HG03280 (cell line): Measurements from ENCODE around the gene ADAMTS12.
"Not testable (repeated sequence)": the region's sequence is repeated elsewhere in the genome, so short reads cannot be mapped to it uniquely, and the experiment has no call there.

Experiments used
- ATAC-seq: cut with Tn5 transposase; IDR thresholded peaks from one replicate; pipeline ENCODE4 v1.9.1; 2021; ENCODE audit warnings: mild to moderate bottlenecking, moderate library complexity; ENCODE audit not compliant: unreplicated experiment

Gene ADAMTS12

DNA sequence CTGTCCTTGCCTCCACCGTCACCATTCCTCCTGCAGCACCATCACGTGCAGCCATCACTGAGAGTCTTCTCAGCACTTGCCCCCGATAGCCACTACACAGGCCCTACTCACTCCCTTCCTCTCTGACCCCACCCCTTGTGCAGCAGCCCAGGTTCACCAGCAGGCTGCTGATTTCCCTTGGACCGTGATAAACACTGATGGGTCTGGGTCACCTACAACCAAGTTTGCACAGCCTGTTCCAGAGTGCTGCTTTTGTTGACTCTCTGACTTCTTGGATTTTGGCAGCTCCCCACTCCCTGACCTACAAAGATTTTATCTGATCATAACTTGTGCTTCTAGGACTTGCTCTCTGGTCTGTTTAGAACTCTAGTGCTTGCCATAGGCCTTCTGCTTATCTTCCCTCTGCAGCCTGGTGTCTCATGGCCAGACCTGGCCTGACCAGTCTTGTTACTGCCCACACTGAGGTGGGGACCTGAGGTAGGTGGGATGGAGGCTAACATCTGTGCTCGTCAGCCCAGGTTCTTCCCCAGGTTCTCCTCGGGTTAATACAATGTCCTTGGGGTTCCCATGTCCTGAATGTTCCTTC lies 341.7 kb downstream of the ADAMTS12 start:
- no peak for ATAC-seq

DNA sequence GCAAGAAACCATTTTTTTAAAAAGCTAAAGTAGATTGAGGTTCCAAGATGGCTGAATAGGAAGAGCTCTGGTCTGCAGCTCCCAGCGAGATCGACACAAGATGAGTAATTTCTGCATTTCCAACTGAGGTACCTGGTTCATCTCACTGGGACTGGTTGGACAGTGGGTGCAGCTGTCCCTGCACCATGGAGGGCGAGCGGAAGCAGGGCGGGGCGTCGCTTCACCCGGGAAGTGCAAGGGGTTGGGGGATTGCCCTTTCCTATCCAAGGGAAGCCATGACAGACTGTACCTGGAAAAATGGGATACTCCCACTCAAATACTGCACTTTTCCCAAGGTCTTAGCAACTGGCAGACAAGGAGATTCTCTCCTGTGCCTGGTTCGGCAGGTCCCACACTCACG lies 352.0 kb downstream of the ADAMTS12 start:
- ATAC-seq: not testable (repeated sequence)

DNA sequence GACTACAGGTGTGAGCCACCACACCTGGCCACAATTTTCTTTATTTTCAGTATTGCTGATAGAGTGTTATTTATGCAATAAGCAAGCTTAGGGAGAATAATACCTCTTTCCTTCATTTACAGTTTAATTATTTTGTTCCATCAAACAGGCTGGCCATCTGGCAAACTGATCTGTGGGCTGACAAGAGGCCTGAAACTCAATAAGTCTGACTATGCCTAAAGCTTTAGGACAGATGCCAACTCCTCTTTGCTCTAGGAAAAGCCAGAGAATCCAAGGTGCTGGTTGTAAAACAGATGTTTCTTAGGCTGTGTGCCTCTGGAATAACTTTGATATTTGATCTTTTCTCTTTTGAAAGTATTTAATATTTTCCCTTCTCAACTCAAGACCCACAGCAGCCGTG lies 352.6 kb downstream of the ADAMTS12 start:
- ATAC-seq: no peak

DNA sequence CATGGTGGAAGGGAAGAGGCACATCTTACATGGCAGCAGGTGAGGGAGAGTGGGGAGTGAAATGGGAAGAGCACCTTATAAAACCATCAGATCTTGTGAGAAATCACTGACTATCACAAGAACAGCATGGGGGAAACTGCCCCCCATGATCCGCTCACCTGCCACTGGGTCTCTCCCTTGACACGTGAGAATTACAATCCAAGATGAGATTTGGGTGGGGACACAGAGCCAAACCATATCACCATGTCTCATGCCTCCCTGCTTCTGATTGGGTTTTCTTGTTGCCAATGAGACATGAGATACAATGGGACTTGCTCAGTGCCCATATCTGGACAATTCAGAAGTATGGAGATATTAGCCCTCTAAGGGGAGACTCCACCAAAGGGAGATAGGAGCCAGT lies 353.6 kb downstream of the ADAMTS12 start:
- no peak for ATAC-seq

DNA sequence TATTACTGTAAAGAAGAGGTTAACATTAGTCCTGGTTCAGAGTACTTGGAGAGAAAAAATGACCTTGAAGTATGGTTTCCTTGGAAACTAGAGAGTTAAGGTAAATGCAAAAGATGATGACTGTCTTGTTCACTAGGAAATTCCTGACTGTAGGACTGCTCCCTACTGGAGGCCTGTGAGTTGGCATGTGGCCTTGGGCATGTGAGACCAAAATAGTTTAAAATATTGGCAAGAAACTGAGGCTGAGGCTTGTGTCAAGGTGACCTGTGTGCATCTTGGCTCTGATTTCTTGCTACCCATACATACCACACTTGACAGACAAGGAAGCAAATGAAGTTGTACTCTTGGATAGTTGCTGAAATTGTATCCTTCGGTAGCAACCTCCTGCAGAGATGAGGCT lies 354.6 kb downstream of the ADAMTS12 start:
- ATAC-seq: no peak

DNA sequence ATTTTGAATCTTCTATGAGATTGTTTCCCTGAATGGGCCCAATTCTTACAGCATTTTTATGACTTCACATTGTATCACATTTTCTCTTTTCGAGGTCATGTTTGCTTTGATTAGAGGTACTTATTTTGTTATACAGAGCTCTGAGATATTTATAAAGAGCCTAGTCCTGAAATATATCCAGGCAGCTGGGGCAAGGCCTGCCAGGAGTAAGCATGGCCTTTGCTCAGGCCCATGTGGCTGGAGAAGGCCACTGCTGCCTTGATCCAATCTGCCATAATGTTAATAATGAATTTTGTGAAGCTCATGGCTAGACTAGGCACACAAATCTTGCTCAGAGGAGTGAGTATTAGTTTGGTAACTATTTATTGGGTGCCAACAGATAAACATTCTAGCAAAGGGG lies 355.0 kb downstream of the ADAMTS12 start:
- ATAC-seq: no peak

DNA sequence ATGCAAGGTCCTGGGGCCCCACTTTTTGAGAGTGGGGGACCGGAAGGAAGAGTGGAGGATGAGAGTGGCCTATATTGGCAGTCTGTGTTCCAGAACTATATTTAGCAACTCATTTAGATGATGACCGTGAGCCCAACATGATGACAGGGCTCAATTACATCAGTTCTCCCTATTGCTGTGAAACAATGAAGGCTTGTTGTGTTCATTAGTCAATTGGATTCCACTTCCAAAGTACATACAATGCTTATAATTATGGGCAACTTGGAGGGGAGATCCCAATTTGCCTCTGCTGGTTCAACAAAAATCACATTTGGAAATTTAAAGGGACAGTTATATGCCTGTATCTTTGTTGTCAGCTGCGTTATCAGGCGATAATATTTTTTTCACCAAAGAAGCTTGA lies 360.0 kb downstream of the ADAMTS12 start:
- no peak for ATAC-seq

DNA sequence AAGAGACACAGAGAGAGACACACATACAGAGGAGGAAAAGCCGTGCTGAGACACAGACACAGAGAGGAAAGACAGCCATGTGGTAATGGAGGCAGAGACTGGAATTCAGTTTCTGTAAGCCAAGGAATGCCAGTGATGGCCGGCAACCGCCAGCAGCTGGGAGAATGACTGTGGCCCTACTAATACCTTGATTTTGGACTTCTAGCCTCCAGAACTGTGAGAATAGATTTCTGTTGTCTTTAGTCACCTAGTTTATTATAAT lies 360.8 kb downstream of the ADAMTS12 start:
- ATAC-seq: no peak

DNA sequence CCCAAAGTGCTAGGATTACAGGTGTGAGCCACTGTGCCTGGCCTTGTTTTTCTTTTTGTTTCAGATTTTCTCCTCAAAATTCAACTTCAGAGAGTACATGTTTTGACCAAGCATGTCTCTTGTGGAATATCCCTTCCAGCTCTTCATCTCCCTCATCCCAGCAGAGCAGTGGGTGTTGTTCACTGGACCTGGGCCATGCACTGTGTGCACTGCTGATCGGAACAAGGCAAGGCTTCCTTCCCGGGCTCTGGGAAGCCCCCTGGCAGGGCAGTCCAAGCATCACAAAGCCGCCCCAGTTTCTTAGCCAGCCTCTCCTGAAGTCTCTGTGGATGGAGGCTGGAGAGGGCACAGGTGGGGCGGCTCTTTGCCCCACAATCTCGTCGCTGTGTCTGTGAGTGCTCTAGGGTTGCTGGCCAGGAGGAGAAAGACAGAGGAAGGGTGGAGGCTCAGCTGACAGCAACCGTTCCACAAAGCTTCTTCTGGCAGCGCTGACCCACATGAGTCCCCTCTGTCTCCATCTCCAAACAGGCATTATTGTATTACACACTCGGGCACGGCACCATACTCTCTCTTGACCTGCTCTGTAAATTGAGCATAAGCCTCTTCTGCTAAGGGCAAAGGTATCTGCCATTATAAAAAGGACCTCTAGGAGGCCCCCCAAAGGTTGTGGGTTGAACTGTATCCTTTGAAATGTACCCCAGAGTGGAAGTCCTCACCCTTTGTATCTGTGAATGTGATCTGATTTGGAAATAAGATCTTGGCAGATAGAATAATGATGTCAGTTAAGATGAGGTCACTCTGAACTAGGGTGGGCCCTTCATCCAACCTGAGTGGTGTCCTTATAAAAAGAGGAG lies 361.4 kb downstream of the ADAMTS12 start:
- no peak for ATAC-seq

DNA sequence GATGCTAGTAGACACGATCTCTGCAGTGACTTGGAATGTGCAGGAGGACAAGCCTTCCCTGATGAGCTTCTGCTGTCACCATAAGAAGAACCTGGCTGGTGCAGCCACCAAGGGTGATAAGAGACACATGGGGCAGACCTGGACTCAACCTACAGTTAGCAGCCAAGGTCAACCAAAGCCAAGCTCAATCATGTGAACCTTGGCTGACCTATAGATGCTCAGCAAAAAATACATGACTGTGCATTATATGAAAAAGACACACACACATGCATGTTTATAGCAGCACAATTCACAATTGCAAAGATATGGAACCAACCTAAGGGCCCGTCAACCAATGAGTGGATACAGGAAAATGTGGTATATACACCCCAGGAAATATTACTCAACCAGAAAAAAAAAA lies 364.1 kb downstream of the ADAMTS12 start:
- no peak for ATAC-seq

DNA sequence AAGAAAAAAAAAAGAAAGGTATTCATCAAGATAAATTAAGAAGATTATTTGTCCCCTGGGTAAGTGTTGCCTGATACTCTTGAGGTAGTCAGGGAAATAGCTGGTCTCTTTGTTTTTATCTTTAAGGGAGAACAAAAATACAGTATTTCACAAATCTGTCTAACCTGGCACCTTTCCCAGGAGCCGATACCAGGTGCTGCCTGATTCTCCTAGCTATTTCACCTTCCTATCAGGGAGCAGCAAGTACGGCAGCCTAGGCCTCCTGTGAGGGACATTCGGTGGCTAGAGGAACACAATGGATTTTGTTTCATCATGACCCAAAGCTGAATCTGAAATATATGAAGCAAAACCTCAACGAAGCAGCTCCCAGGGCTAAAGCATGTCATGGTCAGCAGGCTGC lies 365.0 kb downstream of the ADAMTS12 start:
- no peak for ATAC-seq

DNA sequence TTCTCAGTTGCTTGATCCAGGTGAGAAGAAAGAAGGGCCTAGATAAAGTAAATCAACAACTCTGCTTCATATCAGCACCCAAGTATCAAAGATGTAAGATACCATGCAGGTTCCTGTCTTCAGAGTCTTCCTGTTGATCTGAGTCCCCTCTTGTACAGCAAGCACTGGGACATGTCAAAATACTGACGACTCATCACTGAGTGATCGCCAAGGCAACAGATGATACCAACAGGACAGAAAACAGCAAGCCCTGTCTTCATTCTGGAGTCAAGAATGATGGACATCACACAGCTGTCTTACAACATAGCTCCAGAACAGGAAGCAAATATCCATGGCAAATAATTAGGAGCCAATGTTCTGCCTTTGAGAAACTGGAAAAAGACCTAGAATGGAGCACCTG lies 367.3 kb downstream of the ADAMTS12 start:
- no peak for ATAC-seq

DNA sequence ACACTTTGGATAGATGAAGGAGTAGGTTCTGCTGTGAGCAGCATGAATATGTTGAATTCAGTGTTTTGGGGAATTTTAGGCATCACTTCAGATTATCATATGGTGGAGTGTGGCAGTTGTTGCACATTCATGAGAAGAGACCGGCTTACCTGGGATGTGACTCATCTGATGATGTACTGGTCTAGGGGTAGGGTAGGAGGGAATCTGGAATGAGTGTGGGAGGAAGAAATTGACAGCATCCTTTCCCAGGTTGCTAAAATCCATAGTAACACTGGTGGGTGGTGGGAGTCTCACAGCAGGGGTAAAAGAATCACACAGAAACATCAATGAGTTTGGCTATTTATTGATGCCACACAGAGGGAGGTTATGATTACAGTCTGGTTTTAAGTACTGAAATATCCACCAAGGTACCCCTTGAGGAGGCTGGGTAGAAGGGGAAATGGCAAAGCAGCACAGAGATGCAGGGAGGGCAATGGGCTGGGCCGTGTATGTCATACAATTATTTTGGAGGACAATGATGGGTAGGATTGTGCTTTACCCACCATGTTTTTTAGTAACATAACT lies 368.5 kb downstream of the ADAMTS12 start:
- ATAC-seq: no peak

DNA sequence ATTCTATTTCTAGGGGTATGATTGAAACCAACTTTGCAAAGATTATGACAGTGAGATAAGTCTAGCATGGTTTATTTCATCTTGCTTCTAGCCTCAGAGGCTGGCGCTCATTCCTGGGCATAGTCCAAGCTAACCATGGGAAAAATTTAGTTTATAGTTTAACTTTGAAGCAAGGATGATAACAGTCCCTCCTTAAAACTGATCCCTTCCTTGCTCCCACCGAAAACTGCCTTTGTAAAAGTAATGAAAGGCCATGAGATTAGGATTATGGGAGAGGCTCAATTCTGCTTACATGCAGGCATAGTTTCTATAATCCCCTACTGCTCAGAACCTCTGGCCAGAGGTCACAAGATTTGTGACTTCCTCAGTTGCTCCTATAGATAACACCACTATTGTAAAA lies 375.4 kb downstream of the ADAMTS12 start:
- ATAC-seq: no peak

DNA sequence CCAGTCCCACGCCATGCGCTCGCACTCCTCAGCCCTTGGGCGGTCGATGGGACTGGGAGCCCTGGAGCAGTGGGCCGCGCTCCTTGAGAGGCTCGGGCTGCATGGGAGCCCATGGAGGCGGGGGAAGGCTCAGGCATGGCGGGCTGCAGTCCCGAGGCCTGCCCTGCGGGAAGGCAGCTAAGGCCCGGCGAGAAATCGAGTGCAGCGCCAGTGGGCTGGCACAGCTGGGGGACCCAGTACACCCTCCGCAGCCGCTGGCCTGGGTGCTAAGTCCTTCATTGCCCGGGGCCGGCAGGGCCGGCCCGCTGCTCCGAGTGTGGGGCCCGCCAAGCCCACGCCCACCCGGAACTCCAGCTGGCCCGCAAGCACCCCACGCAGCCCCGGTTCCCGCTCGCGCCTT lies 376.4 kb downstream of the ADAMTS12 start:
- ATAC-seq: not testable (repeated sequence)

DNA sequence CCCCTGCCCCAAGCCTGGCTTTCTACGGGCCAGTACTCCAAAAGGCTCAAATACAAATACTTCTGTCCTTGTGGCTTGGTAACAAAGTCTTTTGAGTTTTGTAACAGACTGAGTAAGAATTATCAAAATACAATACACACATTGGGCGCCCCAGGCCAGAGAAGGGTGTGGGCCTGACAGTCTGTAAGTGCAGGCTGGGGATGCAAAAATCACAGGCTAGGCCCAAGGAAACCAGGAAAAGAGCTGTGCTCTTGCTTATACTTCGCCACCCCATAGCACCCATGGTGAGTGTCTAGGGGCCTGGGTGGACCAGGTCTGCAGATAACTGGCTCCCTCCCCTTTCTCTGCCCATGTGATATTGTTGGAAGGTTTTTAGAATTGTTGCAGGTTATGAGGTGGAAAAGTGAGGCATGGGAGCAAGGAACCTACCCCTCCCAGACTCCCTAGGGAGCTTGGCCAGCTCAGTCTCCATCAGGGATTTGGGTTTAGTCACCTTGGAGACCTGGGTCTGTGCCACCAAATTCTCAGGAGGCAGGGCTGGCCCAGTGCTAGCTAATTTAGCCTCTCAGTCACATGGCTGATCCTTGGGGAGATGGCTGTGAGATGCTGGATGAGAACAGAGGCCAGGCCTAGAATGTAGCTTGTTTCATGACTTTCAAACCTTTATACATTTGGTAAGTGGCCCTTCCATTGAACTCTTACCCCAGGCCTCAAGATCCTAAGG lies 378.2 kb downstream of the ADAMTS12 start:
- ATAC-seq: no peak

DNA sequence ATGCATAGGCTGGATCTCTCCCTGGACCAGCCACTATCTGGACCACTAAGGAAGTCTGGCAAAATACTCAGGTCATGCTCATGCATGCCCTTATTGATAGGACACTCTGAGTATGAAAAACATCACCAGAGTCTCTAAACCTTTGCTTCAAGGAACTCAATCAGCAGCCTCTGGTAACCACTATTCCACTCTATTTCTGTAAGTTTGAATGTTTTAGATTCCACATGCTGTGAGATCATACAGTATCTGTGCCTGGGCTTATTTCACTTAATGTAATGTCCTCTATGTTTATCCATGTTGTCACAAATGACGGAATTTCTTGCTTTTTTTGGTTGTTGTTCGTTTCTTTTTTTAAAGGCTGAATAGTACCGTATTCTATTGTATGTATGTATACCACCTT lies 382.8 kb downstream of the ADAMTS12 start:
- no peak for ATAC-seq

DNA sequence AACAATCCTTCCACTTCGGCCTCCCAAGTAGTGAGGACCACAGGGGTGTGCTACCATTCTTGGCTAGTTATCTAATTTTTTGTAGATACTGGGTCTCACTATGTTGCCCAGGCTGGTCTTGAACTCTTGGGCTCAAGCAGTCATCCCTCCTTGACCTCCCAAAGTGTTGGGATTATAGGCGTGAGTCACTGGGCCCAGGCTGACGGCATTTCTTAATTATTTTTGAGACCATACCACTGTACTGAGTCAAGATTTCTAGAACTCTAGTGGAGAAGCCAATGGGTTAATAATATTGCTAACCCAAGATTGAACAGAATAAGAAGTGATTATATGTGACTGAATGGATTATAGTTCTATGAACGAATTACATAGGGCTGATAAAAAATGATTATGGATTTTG lies 384.4 kb downstream of the ADAMTS12 start:
- ATAC-seq: no peak

DNA sequence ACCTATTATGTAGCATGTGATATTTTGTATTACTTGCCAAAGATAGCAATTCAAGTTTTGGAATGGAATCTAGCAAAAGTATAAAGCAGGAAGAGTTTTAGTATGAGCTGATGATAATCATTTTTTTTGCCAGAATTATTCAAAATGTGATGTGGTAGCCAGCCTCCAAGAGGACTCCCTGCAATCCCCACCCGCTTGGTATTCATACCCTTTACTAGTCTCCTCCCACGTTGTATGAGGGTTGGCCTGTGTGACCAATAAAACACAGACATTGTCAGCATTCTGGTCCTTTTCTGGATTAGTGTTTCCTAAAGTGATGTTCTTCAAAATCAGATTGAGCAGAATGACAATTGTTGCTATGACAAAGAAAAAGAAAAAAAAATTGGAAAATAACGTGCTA lies 387.2 kb downstream of the ADAMTS12 start:
- ATAC-seq: no peak

DNA sequence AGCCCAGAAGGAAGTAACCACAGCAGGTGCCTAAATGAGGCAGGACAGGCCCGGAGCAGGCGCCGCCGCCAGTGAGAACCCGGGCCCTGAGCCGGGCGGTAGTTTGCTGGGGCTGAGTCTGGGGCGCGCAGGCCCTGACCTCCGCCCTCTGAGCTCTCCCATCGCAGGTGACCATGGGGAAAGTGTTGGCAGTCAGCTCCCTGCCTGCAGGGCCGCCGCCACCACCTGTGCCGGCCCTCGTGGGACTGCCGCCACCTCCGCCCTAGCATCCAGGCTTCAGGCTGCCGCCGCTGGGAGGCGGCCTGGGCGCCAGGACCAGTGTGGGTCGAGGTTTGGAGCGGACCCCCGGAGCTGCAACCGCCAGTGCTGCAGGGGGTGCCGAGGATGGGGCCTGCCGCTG lies 389.9 kb downstream of the ADAMTS12 start:
- ATAC-seq: no peak

DNA sequence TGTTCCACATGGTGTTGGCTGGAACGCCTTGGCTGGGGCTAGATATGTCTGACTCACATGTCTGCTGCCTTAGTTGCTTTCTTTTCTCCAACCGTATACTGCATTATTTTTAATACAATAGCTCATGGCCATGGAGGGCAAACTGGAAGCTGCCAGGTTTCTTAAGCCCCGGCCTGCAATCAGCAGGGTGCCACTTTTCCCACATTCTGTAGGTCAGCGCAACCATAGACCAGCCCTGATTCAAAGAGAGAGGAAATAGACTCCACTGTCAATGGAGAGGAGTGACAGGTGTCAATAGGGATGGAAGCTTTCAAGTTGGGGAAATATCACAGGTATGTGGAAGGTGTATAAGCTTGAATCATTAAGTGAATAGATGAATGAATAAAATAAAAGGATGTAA lies 390.5 kb downstream of the ADAMTS12 start:
- no peak for ATAC-seq

DNA sequence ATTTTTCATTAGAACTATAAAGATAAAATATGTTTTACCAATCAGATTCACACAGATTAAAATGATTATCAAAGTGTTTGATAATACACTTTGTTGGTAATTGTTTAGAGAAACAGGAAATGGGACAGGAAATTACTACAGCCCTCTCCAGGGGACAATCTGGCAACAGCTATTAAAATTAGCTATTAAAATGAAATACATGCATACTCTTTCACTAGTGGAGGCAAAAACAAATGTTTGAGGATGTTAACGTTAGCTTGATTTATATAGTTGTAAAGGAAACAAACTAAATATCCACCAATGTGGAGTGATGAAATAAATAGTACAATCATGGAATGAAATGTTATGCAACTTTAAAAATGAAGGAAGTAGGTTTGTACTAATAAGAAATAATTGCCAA lies 397.3 kb downstream of the ADAMTS12 start:
- ATAC-seq: no peak
